ENCODE data around the gene FOXN4. TPM values are rescaled to one million over a fixed set of nuclear protein-coding genes. Genes with fewer than 3 reads are reported as not detected.

The FOXN4 gene
- polyA plus RNA-seq, 1 donor, result 0.10 TPM

DNA sequence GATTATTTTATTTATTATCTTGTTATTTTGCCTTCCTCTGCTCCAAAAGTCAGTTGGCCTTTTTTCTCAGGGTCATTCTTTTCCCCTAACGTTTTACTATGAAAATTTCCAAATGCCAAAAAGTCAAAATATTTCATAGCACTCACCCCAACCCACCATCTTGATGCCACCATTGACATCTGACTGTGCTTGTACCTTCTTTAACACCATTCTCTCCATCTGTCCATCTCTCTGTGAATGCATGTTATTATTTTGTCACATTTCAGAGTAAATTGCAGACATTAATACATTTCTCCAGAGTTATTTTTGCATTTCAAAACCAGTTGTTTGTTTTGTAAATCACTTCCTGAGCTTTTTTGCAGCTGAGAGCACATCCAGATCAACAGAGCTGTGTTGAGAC lies 38.6 kb downstream of the FOXN4 start:
- 100% methylated on average over 1 of the region's 1 CpG for WGBS (ENCODE audit: insufficient coverage, low lambda C conversion rate)
- Histone ChIP-seq H3K4me3 (ENCODE audit: low read length) (no peak overlapping the region), H3K9me3 (ENCODE audit: control insufficient read depth, low read depth, low read length) (no peaks in the 10 kb centered on the region), H3K36me3 (ENCODE audit: control insufficient read depth, insufficient read depth, low read length) (peaks cover 13% of the 10 kb centered on the region), H3K4me1 (ENCODE audit: control insufficient read depth, insufficient read depth, low read length) (no peaks in the 10 kb centered on the region), H3K27ac (ENCODE audit: low read length) (no peak overlapping the region), H3K27me3 (ENCODE audit: control insufficient read depth, insufficient read depth, low read length) (peaks cover 8% of the 10 kb centered on the region)
- no peak for DNase-seq

DNA sequence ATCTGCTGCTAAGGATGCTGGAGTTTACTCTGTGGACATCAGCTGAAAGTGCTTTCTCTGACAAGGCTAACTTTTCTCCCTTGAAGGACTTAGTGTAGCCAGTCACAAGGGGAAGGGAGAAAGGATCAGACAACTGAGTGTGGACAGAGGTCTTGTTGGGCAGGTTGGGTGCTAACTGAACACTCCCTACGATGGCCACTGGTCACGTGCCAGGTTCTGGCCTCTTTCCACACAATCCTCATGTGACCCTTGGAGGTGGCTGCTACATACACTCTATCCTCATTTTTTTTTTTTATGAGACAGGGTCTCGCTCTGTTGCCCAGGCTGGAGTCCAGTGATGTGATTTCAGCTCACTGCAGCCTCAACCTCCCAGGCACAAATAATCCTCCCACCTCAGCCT lies 39.7 kb downstream of the FOXN4 start:
- no CpG with 5 or more reads among the region's 3 CpGs for WGBS (ENCODE audit: insufficient coverage, low lambda C conversion rate)
- H3K4me3 ChIP-seq (ENCODE audit: low read length), result no peak overlapping the region
- H3K36me3 ChIP-seq (ENCODE audit: control insufficient read depth, insufficient read depth, low read length), result peaks cover 24% of the 10 kb centered on the region

DNA sequence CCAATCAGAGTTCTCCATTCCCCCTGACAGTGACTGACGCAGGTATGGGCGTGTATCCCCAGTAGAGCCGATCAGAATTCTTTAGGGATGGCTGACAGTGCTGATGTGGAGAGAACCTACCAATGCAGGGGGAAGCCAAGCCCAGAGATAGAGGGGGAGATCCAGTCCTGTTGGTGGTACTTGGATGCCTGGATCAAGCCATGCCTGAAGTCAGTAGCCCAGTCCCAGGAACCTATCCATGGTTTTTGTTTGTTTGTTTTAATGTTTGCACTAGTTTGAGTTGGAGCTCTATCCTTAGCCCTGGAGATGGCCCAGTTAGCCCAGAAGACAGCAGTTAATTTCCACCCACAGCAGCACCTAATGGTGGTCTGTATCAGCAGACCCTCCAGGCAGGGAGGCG lies 40.2 kb downstream of the FOXN4 start:
- Histone ChIP-seq H3K4me1 (ENCODE audit: control insufficient read depth, insufficient read depth, low read length) (no peaks in the 10 kb centered on the region), H3K9me3 (ENCODE audit: control insufficient read depth, low read depth, low read length) (no peaks in the 10 kb centered on the region), H3K4me3 (ENCODE audit: low read length) (no peak overlapping the region), H3K36me3 (ENCODE audit: control insufficient read depth, insufficient read depth, low read length) (peaks cover 26% of the 10 kb centered on the region), H3K27me3 (ENCODE audit: control insufficient read depth, insufficient read depth, low read length) (peaks cover 8% of the 10 kb centered on the region), H3K27ac (ENCODE audit: low read length) (no peak overlapping the region)
- no CpG with 5 or more reads among the region's 4 CpGs for WGBS (ENCODE audit: insufficient coverage, low lambda C conversion rate)
- DNase-seq, result no peak

More for the DNA sequence above, 39.7 kb downstream of the FOXN4 start:
- no peak for DNase-seq
- Histone ChIP-seq H3K4me1 (ENCODE audit: control insufficient read depth, insufficient read depth, low read length) (no peaks in the 10 kb centered on the region), H3K9me3 (ENCODE audit: control insufficient read depth, low read depth, low read length) (no peaks in the 10 kb centered on the region), H3K27me3 (ENCODE audit: control insufficient read depth, insufficient read depth, low read length) (peaks cover 8% of the 10 kb centered on the region), H3K27ac (ENCODE audit: low read length) (no peak overlapping the region)

DNA sequence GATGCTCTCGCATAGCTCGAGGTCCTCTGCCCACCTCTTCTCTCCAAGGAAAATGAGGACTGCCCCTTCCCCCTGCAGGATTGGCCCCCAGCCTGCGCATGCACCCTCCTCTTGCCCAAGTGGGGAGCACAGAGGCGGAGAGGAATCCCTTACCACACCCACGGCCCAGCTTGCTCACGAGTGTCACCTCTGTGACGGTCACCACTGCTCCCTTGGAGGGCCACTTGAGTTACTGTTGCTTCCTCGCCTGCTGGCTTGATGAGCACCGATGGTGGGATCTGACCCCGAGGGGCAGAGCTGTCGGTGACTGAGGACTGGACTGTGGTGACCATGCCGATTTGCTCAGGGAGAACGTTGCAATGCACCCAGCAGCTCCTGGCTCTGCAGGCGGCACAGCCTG lies 41.7 kb downstream of the FOXN4 start:
- Histone ChIP-seq H3K27ac (ENCODE audit: low read length) (no peak overlapping the region), H3K4me3 (ENCODE audit: low read length) (no peak overlapping the region), H3K4me1 (ENCODE audit: control insufficient read depth, insufficient read depth, low read length) (no peaks in the 10 kb centered on the region), H3K36me3 (ENCODE audit: control insufficient read depth, insufficient read depth, low read length) (peaks cover 29% of the 10 kb centered on the region), H3K9me3 (ENCODE audit: control insufficient read depth, low read depth, low read length) (no peaks in the 10 kb centered on the region), H3K27me3 (ENCODE audit: control insufficient read depth, insufficient read depth, low read length) (no peaks in the 10 kb centered on the region)
- DNase-seq, result no peak
- no CpG with 5 or more reads among the region's 14 CpGs for WGBS (ENCODE audit: insufficient coverage, low lambda C conversion rate)

DNA sequence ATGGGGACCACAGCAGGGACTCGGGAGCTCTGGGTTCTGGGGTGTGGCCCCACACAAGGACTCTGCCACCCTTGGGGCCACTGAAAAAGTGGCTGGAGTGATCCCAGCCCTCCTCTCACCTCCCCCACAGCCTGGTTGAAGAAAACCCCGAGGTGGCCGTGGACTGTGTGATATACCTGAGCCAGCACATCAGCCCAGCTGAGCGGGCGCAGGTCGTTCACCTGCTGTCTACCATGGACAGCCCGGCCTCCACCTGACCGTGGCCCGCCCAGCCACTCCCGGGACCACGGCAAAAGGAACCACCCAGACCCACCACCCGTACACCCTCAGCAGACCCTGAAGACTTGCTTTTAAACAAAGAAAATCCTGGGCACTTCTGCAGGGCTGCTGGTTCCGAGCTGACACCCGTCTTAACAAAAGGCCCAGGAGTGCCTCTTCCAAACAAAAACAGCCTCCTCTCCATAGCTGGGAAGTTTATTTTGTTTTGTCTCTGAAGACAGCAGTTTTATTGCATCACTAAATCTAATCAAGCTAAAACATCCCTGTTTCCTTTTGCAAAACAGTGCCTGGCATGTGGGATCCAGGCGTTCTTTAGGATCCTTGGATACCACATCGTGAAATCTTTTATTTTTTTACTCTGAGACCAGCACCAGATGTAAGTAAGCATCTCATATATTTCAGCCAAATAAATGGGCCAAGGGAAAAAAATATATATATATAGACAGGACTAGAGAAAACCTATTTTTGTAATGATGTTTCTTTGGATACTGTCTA lies 42.8 kb downstream of the FOXN4 start:
- H3K27ac ChIP-seq (ENCODE audit: low read length), result no peak overlapping the region
- no peaks in the 10 kb centered on the region for H3K27me3 ChIP-seq (ENCODE audit: control insufficient read depth, insufficient read depth, low read length)
- peaks cover 36% of the 10 kb centered on the region for H3K36me3 ChIP-seq (ENCODE audit: control insufficient read depth, insufficient read depth, low read length)
- no CpG with 5 or more reads among the region's 16 CpGs for WGBS (ENCODE audit: insufficient coverage, low lambda C conversion rate)
- DNase-seq, result no peak
- no peaks in the 10 kb centered on the region for H3K9me3 ChIP-seq (ENCODE audit: control insufficient read depth, low read depth, low read length)
- no peak overlapping the region for H3K4me3 ChIP-seq (ENCODE audit: low read length)
- H3K4me1 ChIP-seq (ENCODE audit: control insufficient read depth, insufficient read depth, low read length), result no peaks in the 10 kb centered on the region

GRCh38 chr12:109264943-109265650 lies 44.0 kb downstream of the FOXN4 start:
- no peak overlapping the region for H3K4me3 ChIP-seq (ENCODE audit: low read length)
- WGBS (ENCODE audit: insufficient coverage, low lambda C conversion rate), result no CpG with 5 or more reads among the region's 27 CpGs
- peaks cover 44% of the 10 kb centered on the region for H3K36me3 ChIP-seq (ENCODE audit: control insufficient read depth, insufficient read depth, low read length)
- H3K27ac ChIP-seq (ENCODE audit: low read length), result no peak overlapping the region
- H3K9me3 ChIP-seq (ENCODE audit: control insufficient read depth, low read depth, low read length), result no peaks in the 10 kb centered on the region
- H3K4me1 ChIP-seq (ENCODE audit: control insufficient read depth, insufficient read depth, low read length), result no peaks in the 10 kb centered on the region
- DNase-seq, result no peak
- no peaks in the 10 kb centered on the region for H3K27me3 ChIP-seq (ENCODE audit: control insufficient read depth, insufficient read depth, low read length)

GRCh38 chr12:109264095-109264942 lies 44.8 kb downstream of the FOXN4 start:
- WGBS (ENCODE audit: insufficient coverage, low lambda C conversion rate), result no CpG with 5 or more reads among the region's 23 CpGs
- no peaks in the 10 kb centered on the region for H3K4me1 ChIP-seq (ENCODE audit: control insufficient read depth, insufficient read depth, low read length)
- peak; percentile 57 to 63 for DNase-seq
- no peak overlapping the region for H3K4me3 ChIP-seq (ENCODE audit: low read length)
- no peak overlapping the region for H3K27ac ChIP-seq (ENCODE audit: low read length)
- no peaks in the 10 kb centered on the region for H3K9me3 ChIP-seq (ENCODE audit: control insufficient read depth, low read depth, low read length)
- H3K27me3 ChIP-seq (ENCODE audit: control insufficient read depth, insufficient read depth, low read length), result no peaks in the 10 kb centered on the region
- peaks cover 48% of the 10 kb centered on the region for H3K36me3 ChIP-seq (ENCODE audit: control insufficient read depth, insufficient read depth, low read length)

- Histone ChIP-seq H3K36me3 (ENCODE audit: control insufficient read depth, insufficient read depth, low read length) (peaks cover 51% of the 10 kb centered on the region), H3K4me1 (ENCODE audit: control insufficient read depth, insufficient read depth, low read length) (no peaks in the 10 kb centered on the region)
Measured at GRCh38 chr12:109263439-109263838, 45.6 kb downstream of the FOXN4 start.

DNA sequence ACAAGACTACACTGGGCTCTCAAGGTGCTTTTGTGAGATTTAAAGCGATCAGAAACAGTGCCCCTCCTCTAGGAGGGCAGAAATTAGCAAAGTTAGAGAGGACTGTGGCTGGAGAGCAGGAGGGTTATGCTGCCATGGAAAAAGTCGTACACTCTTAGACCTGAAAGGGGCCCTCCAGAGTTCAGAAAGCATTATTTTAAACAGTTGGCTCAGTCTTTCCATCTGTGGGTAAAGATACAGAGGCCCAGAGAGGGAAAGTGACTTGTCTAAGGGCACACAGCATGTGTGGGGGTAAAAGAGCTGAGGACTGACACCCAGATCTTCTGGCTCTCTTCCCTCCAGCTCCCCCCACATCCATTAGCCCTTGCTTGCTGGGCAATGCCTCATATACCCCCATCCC lies 47.1 kb downstream of the FOXN4 start:
- no CpG with 5 or more reads among the region's 2 CpGs for WGBS (ENCODE audit: insufficient coverage, low lambda C conversion rate)
- no peaks in the 10 kb centered on the region for H3K27me3 ChIP-seq (ENCODE audit: control insufficient read depth, insufficient read depth, low read length)
- H3K27ac ChIP-seq (ENCODE audit: low read length), result no peak overlapping the region
- DNase-seq, result no peak
- no peaks in the 10 kb centered on the region for H3K4me1 ChIP-seq (ENCODE audit: control insufficient read depth, insufficient read depth, low read length)
- H3K36me3 ChIP-seq (ENCODE audit: control insufficient read depth, insufficient read depth, low read length), result peaks cover 54% of the 10 kb centered on the region
- no peak overlapping the region for H3K4me3 ChIP-seq (ENCODE audit: low read length)
- H3K9me3 ChIP-seq (ENCODE audit: control insufficient read depth, low read depth, low read length), result no peaks in the 10 kb centered on the region

More at GRCh38 chr12:109263439-109263838, 45.6 kb downstream of the FOXN4 start:
- Histone ChIP-seq H3K9me3 (ENCODE audit: control insufficient read depth, low read depth, low read length) (no peaks in the 10 kb centered on the region), H3K27ac (ENCODE audit: low read length) (no peak overlapping the region), H3K27me3 (ENCODE audit: control insufficient read depth, insufficient read depth, low read length) (no peaks in the 10 kb centered on the region), H3K4me3 (ENCODE audit: low read length) (no peak overlapping the region)
- no CpG with 5 or more reads among the region's 3 CpGs for WGBS (ENCODE audit: insufficient coverage, low lambda C conversion rate)
- no peak for DNase-seq

DNA sequence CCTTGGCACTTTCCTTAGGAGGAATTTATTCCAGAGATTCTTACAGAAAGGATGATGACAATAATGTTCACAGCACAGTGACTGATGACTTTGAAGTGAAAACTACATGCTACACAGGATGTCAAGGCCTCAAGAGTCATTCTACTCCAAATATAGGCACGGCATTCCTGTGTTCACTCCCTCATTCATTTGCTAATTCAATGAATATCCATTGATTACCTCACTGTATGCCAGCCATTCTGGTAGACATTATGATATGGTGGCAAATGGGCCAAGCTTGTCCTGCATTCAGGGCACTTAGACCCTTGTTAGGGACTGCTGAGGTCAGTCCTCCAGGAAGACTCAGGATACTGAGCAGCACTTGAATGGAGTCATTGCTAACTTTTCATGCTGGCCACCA lies 48.0 kb downstream of the FOXN4 start:
- no CpG with 5 or more reads among the region's 1 CpG for WGBS (ENCODE audit: insufficient coverage, low lambda C conversion rate)
- peaks cover 56% of the 10 kb centered on the region for H3K36me3 ChIP-seq (ENCODE audit: control insufficient read depth, insufficient read depth, low read length)

More for the DNA sequence above, 48.0 kb downstream of the FOXN4 start:
- Histone ChIP-seq H3K27ac (ENCODE audit: low read length) (no peak overlapping the region), H3K4me1 (ENCODE audit: control insufficient read depth, insufficient read depth, low read length) (no peaks in the 10 kb centered on the region), H3K9me3 (ENCODE audit: control insufficient read depth, low read depth, low read length) (no peaks in the 10 kb centered on the region), H3K27me3 (ENCODE audit: control insufficient read depth, insufficient read depth, low read length) (no peaks in the 10 kb centered on the region), H3K4me3 (ENCODE audit: low read length) (no peak overlapping the region)
- DNase-seq, result no peak
